Uterus (tissue), 4 donors: ENCODE data around the gene ELP4. TPM values are rescaled to one million over a fixed set of nuclear protein-coding genes. Genes with fewer than 3 reads are reported as not detected.

Source experiments
- DNase-seq, 2 donors: peaks; one replicate each; pipeline ENCODE4 v3.0.0-alpha.2; 2019 to 2020
- H3K27ac ChIP-seq, 2 donors: fragments of 200-600 bp; sonication (generic); 1 replicate in 1 of 2; 2 replicates in 1 of 2; pipeline ENCODE4 v1.5.1; 2016 to 2018
- H3K27me3 ChIP-seq, 2 donors: fragments of 200-600 bp; sonication (generic); one replicate each; pipeline ENCODE4 v1.5.1; 2018 to 2019; ENCODE audit warnings: control low read depth in 1 of 2
- H3K36me3 ChIP-seq, 2 donors: fragments of 200-600 bp; sonication (generic); one replicate each; pipeline ENCODE4 v1.5.1; 2019; ENCODE audit warnings: control low read depth in 1 of 2
- H3K4me1 ChIP-seq, 2 donors: fragments of 200-600 bp; sonication (generic); one replicate each; pipeline ENCODE4 v1.5.1; 2018 to 2019; ENCODE audit warnings: control low read depth in 1 of 2
- H3K4me3 ChIP-seq, 2 donors: fragments of 200-600 bp; sonication (generic); 1 replicate in 1 of 2; 2 replicates in 1 of 2; pipeline ENCODE4 v1.5.1; 2018 to 2019; ENCODE audit warnings: mild to moderate bottlenecking in 1 of 2
- H3K9me3 ChIP-seq, 2 donors: fragments of 200-600 bp; sonication (generic); one replicate each; pipeline ENCODE4 v1.5.1; 2019; ENCODE audit warnings: control low read depth in 1 of 2
- CTCF ChIP-seq, 4 experiments: fragments of 200-600 bp in 2 of 4; fragments of 450-650 bp in 2 of 4; sonication (generic) in 2 of 4; IDR thresholded peaks; one replicate each; pipeline ENCODE4 v1.5.1; 2016 to 2019; ENCODE audit warnings: antibody characterized with exemption in 4 of 4, mild to moderate bottlenecking in 2 of 4, moderate library complexity in 1 of 4
- POLR2A ChIP-seq, 2 donors: fragments of 450-650 bp; IDR thresholded peaks; one replicate each; pipeline ENCODE4 v1.6.1; 2016; ENCODE audit warnings: antibody characterized with exemption in 2 of 2, mild to moderate bottlenecking in 1 of 2, moderate library complexity in 1 of 2
- intact Hi-C: fragments of 100-400 bp; cut with DNase I; formaldehyde crosslinking; loops from one replicate; pipeline ENCODE4 v1.15.1; 2023; ENCODE audit warnings: low total_unique reads
- total RNA-seq, 4 donors: library from RNA; depleted of rRNA in 3 of 4; stranded (reverse); fragments of >200 nt in 3 of 4; gene quantifications; one replicate each; pipeline versions ENCODE4 v1.1.0 to v1.2.4, GENCODE V29; 2014 to 2023
- donor health status: DM: yes; HTN: yes; CAD: no.

The ELP4 gene
- total RNA-seq, 4 donors from 2014 or later, result 18.4 to 51.2 (median 21.2) TPM

- H3K27ac ChIP-seq, result no peak overlapping the region
- H3K9me3 ChIP-seq, result no peaks in the 10 kb centered on the region
- H3K4me3 ChIP-seq, result no peak overlapping the region
- DNase-seq, result no peak
- H3K4me1 ChIP-seq, result no peaks in the 10 kb centered on the region
- H3K36me3 ChIP-seq, result no peaks in the 10 kb centered on the region
- peaks cover 17 to 90% of the 10 kb centered on the region in 2 donors for H3K27me3 ChIP-seq
- intact Hi-C loops, result no loop called here
- TF ChIP-seq POLR2A (IDR thresholded peaks at IDR 0.05), result no peak
- TF ChIP-seq CTCF (IDR thresholded peaks at IDR 0.05), result no peak
Measured at GRCh38 chr11:31824879-31825837, 315.6 kb downstream of the ELP4 start.

DNA sequence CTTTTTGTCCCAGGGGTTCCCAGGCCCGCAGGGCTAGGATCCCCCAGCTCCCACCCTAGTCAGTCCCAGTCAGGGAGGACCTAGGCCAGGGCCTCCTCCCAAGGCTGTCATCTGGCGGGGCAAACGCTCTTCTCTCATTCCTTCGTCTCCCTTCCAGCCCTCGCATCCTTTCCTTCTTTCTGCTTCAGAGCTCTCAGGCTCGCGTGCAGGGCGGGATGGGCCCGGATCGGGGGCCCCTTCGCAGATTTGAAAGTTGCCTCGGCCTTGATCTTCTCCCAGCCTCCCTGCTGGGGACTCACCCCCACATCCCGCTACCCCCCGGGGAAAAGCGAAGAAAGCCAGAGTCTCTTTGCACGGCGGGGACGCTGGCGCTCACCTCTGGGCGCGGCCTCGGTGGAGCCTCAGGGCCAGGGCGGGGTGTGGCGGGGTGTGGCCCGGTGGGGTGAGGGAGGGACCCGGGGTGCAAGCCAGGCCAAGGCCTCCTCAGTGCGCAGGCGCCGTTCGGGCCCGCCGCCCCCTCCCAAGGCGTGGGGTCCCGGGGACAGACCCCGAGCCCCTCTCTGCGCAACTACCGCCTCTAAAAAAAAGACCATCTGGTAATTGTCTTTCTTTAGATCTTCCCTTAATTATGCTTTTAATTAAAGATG, 316.4 kb downstream of the ELP4 start:
- peaks cover 17 to 89% of the 10 kb centered on the region in 2 donors for H3K27me3 ChIP-seq
- H3K4me1 ChIP-seq, result no peaks in the 10 kb centered on the region
- TF ChIP-seq CTCF (IDR thresholded peaks at IDR 0.05) (no peak), POLR2A (IDR thresholded peaks at IDR 0.05) (no peak)
- H3K9me3 ChIP-seq, result no peaks in the 10 kb centered on the region
- H3K36me3 ChIP-seq, result no peaks in the 10 kb centered on the region
- H3K4me3 ChIP-seq, result no peak overlapping the region
- no peak for DNase-seq
- intact Hi-C loops, result no loop called here
- H3K27ac ChIP-seq, result no peak overlapping the region

DNA sequence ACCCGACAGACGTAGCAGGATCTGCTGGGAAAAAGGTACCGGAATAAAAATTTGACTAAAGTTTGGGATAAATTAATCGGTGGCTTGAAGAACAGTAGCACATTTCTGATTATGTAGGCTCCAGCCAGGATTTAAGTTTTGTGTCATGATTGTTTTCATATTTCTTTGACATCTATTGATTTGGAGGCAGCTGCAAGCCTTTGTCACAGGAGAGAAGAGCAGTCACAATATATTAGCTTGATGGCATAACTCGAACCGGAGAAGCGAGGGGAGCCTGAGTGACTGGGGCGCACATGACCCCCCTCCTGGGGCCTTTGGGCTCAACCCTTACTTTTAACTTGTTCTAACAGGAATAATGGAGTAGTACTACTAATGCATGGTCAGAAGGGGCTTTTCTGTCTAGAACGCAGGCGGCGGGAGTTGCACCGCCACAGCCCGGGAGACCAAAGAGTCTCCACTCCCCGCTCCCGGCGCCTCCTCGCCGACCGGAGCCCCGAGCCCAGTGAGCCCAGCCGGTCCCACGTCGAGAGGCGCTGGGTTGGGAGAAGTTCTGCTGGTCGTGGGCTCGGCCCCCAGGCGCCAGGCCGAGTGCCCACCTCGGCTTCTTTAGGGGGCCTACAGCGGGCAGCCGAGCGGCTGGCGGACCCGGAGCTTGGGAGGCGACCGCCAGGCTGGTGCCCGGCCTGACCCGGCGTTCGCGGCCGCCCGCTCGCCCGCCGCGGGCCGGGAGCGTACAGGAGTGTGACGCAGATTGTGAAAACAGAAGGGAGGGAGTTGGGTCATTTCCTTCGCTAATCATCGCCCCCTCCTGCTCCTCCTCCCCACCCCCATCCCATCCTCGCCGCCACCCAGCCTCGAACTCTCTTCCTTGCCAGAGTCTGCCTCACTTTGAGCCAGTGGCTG, 317.2 kb downstream of the ELP4 start:
- Histone ChIP-seq H3K4me3 (no peak overlapping the region), H3K4me1 (no peaks in the 10 kb centered on the region), H3K36me3 (no peaks in the 10 kb centered on the region), H3K27ac (no peak overlapping the region), H3K27me3 (peaks cover 17 to 83% of the 10 kb centered on the region in 2 donors), H3K9me3 (no peaks in the 10 kb centered on the region)
- TF ChIP-seq CTCF (IDR thresholded peaks at IDR 0.05), result no peak
- TF ChIP-seq POLR2A (IDR thresholded peaks at IDR 0.05), result no peak
- intact Hi-C loops, result no loop called here
- no peak for DNase-seq

GRCh38 chr11:31827455-31828206, 318.1 kb downstream of the ELP4 start:
- Histone ChIP-seq H3K27me3 (peaks cover 17 to 74% of the 10 kb centered on the region in 2 donors), H3K9me3 (no peaks in the 10 kb centered on the region), H3K4me1 (no peaks in the 10 kb centered on the region), H3K27ac (no peak overlapping the region), H3K4me3 (no peak overlapping the region), H3K36me3 (no peaks in the 10 kb centered on the region)
- no peak for DNase-seq
- no peak for TF ChIP-seq CTCF (IDR thresholded peaks at IDR 0.05)
- no peak for TF ChIP-seq POLR2A (IDR thresholded peaks at IDR 0.05)
- intact Hi-C loops, result no loop called here
